HEK293 (cell line): Measurements from ENCODE around the gene COL4A1.

Experiments
- CTCF ChIA-PET: fragments of 350-600 bp; formaldehyde crosslinking; extraction: SDS; loops from one replicate; lab custom pipeline; 2021; ENCODE audit warnings: antibody characterized with exemption; lab: Yijun Ruan, JAX
- POLR2A ChIA-PET: fragments of 300-600 bp; formaldehyde crosslinking; extraction: SDS; loops from one replicate; lab custom pipeline; 2020; ENCODE audit warnings: antibody characterized with exemption, inconsistent platforms; lab: Yijun Ruan, JAX
- H3K27ac ChIP-seq: fragments of 200-500 bp; sonication (Bioruptor generic); 2 replicates; pipeline ENCODE4 v1.5.1; 2014; ENCODE audit warnings: low read depth, low read length, control low read depth, inconsistent platforms; ENCODE audit errors: extremely low read depth
- H3K36me3 ChIP-seq, 2 experiments: fragments of 200-500 bp in 1 of 2; sonication (Bioruptor generic) in 1 of 2; 1 replicate in 1 of 2; 2 replicates in 1 of 2; pipeline ENCODE4 v1.5.1; 2014 to 2017; ENCODE audit warnings: inconsistent platforms in 2 of 2, low read length in 2 of 2; ENCODE audit not compliant: control insufficient read depth in 2 of 2, insufficient read depth in 1 of 2
- H3K4me1 ChIP-seq: fragments of 200-500 bp; sonication (Bioruptor generic); 2 replicates; pipeline ENCODE4 v1.5.1; 2014; ENCODE audit warnings: mild to moderate bottlenecking, low read length, inconsistent platforms; ENCODE audit not compliant: control insufficient read depth, insufficient read depth
- H3K4me3 ChIP-seq: 2 replicates; pipeline ENCODE4 v1.5.1; 2011; ENCODE audit warnings: low read depth, mild to moderate bottlenecking, control low read depth, low read length, moderate library complexity
- H3K9me3 ChIP-seq: fragments of 200-500 bp; sonication (Bioruptor generic); 2 replicates; pipeline ENCODE4 v1.5.1; 2014; ENCODE audit warnings: low read depth, low read length, inconsistent platforms; ENCODE audit not compliant: control insufficient read depth, insufficient read depth
- BCL11A ChIP-seq: fragments of 450-650 bp; formaldehyde crosslinking; IDR thresholded peaks from 2 replicates; pipeline ENCODE4 v1.5.1; 2016; ENCODE audit warnings: low read depth, missing biosample characterization, missing genetic modification characterization
- FEZF1 ChIP-seq: fragments of 450-650 bp; formaldehyde crosslinking; IDR thresholded peaks from 2 replicates; pipeline ENCODE4 v1.5.1; 2016; ENCODE audit warnings: missing biosample characterization, missing genetic modification characterization
- GFI1B ChIP-seq: fragments of 450-650 bp; formaldehyde crosslinking; IDR thresholded peaks from 2 replicates; pipeline ENCODE4 v1.5.1; 2016; ENCODE audit warnings: missing biosample characterization, missing genetic modification characterization
- ZBTB48 ChIP-seq: fragments of 450-650 bp; formaldehyde crosslinking; IDR thresholded peaks from 2 replicates; pipeline ENCODE4 v1.5.1; 2016; ENCODE audit warnings: missing biosample characterization, missing genetic modification characterization
- ZIC2 ChIP-seq: fragments of 450-650 bp; formaldehyde crosslinking; IDR thresholded peaks from 2 replicates; pipeline ENCODE4 v1.5.1; 2016; ENCODE audit warnings: missing biosample characterization, missing genetic modification characterization
- ZNF112 ChIP-seq: fragments of 450-650 bp; formaldehyde crosslinking; IDR thresholded peaks from 2 replicates; pipeline ENCODE4 v1.5.0; 2017; ENCODE audit warnings: missing biosample characterization, missing genetic modification characterization
- ZNF132 ChIP-seq: fragments of 450-650 bp; formaldehyde crosslinking; IDR thresholded peaks from 2 replicates; pipeline ENCODE4 v1.5.1; 2017; ENCODE audit warnings: missing biosample characterization, missing genetic modification characterization, borderline replicate concordance
- ZNF169 ChIP-seq: fragments of 450-650 bp; formaldehyde crosslinking; IDR thresholded peaks from 2 replicates; pipeline ENCODE4 v1.5.1; 2016; ENCODE audit warnings: missing biosample characterization, missing genetic modification characterization
- ZNF391 ChIP-seq: fragments of 450-650 bp; formaldehyde crosslinking; IDR thresholded peaks from 2 replicates; pipeline ENCODE4 v1.5.1; 2016; ENCODE audit warnings: low read depth, missing biosample characterization, missing genetic modification characterization, borderline replicate concordance
- ZNF561 ChIP-seq: fragments of 450-650 bp; IDR thresholded peaks from 2 replicates; pipeline ENCODE4 v1.5.1; 2018; ENCODE audit warnings: missing biosample characterization, missing genetic modification characterization, borderline replicate concordance
- ZNF785 ChIP-seq: fragments of 450-650 bp; formaldehyde crosslinking; IDR thresholded peaks from 2 replicates; pipeline ENCODE4 v1.5.1; 2016; ENCODE audit warnings: missing biosample characterization, missing genetic modification characterization
- TF ChIP-seq, protein P1 (sequence below): fragments of 450-650 bp; formaldehyde crosslinking; IDR thresholded peaks from 2 replicates; pipeline ENCODE4 v1.5.1; 2016; ENCODE audit warnings: missing biosample characterization, missing genetic modification characterization
- TF ChIP-seq, protein P2 (sequence below): fragments of 450-650 bp; formaldehyde crosslinking; IDR thresholded peaks from 2 replicates; pipeline ENCODE4 v1.5.1; 2016; ENCODE audit warnings: missing biosample characterization, missing genetic modification characterization
- TF ChIP-seq, protein P3 (sequence below): fragments of 450-650 bp; formaldehyde crosslinking; IDR thresholded peaks from 2 replicates; pipeline ENCODE4 v1.5.1; 2016; ENCODE audit warnings: missing biosample characterization, missing genetic modification characterization, borderline replicate concordance
- TF ChIP-seq, protein P4 (sequence below): fragments of 450-650 bp; formaldehyde crosslinking; IDR thresholded peaks from 2 replicates; pipeline ENCODE4 v1.5.1; 2016; ENCODE audit warnings: missing biosample characterization, missing genetic modification characterization
- TF ChIP-seq, protein P5 (sequence below): fragments of 450-650 bp; formaldehyde crosslinking; IDR thresholded peaks from 2 replicates; pipeline ENCODE4 v1.5.1; 2016; ENCODE audit warnings: missing biosample characterization, missing genetic modification characterization
- TF ChIP-seq, protein P6 (sequence below): fragments of 450-650 bp; formaldehyde crosslinking; IDR thresholded peaks from 2 replicates; pipeline ENCODE4 v1.5.1; 2017; ENCODE audit warnings: missing biosample characterization, missing genetic modification characterization

The COL4A1 gene

DNA sequence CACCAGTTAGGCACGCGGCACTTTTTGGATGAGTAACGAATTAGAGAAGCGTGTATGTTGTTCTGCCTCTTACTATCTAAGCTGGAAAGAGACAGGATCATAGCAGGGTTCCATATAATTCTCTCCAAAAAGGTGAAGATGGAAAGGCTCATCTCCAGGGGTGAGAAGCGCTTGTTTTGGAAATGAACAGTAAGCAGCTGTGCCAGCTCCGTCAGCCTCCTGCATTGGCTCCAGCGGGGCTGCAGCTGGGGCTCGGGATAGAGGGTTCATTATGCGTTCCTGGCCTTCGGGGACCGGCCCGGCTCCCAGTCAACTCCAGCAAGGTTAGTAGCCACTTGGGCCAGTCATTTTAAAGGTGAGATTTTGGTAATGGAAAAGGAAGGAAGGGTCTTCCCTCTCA, 155.5 kb downstream of the COL4A1 start (continued):
- no peak for TF ChIP-seq FEZF1 (tag by site-specific recombination)

DNA sequence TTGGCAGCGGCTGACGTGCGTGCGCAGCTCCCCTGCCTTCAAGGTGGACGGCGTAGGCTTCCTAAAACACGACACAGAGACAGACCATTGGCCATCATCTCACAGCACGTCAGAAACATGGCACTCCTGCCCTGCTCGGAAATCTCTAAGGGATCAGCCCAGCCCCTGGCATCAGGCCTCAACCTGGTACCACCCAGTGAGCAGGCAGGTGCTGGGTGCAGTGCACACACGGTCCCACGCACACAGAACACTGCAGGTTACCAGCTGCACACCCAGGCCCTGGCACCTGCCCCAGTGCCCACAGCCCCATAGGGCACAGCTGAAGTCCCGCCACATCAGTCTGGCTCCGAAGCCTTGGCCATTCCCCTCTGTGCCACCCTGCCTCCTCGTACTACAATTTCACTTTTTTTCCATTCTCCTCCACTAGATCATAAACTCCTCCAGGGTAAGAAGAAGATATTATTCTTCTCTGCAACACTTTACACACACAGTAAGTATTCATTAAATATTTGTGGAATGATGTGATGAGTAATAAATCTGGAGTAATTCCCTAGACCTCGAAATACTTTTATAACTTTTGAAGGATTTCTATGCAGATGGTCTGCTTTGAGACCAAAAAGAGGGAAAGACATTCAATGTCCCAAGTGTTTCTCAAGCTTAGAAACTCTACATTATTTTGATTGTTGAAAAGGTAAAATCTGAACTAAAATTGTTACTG, 156.4 kb downstream of the COL4A1 start:
- Histone ChIP-seq H3K9me3 (no peaks in the 10 kb centered on the region), H3K27ac (no peak overlapping the region), H3K36me3 (peaks cover 0 to 14% of the 10 kb centered on the region in 2 experiments; a peak in 1 of 3 replicates), H3K4me3 (no peak overlapping the region), H3K4me1 (no peaks in the 10 kb centered on the region)
- TF ChIP-seq, protein P1, sequence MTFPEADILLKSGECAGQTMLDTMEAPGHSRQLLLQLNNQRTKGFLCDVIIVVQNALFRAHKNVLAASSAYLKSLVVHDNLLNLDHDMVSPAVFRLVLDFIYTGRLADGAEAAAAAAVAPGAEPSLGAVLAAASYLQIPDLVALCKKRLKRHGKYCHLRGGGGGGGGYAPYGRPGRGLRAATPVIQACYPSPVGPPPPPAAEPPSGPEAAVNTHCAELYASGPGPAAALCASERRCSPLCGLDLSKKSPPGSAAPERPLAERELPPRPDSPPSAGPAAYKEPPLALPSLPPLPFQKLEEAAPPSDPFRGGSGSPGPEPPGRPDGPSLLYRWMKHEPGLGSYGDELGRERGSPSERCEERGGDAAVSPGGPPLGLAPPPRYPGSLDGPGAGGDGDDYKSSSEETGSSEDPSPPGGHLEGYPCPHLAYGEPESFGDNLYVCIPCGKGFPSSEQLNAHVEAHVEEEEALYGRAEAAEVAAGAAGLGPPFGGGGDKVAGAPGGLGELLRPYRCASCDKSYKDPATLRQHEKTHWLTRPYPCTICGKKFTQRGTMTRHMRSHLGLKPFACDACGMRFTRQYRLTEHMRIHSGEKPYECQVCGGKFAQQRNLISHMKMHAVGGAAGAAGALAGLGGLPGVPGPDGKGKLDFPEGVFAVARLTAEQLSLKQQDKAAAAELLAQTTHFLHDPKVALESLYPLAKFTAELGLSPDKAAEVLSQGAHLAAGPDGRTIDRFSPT (tag by site-specific recombination), result 0 out of 2 replicates have a peak, but pooled peaks have one; percentile 25
- TF ChIP-seq ZBTB48 (tag by site-specific recombination), result no peak
- ChIA-PET POLR2A (no interaction called here), CTCF (no interaction called here)

DNA sequence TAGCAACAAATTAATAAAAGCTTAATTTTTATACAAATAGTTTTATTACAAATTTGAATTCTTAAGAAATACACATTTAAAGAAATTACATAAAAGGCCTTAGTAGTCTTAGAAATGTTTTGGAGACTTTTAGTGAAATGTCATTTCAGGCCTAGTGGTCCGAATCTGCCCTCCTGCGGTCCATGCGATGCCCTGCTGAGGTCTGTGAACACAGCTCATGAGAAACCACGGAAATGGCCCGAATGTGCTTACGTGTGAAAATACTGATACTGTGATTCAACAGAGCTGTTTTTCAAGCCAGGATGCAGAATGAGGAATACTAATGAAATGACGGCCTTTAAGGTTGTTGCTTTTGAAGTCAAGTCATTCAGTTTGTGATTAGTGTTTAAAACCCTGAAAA, 157.9 kb downstream of the COL4A1 start:
- Histone ChIP-seq H3K4me3 (no peak overlapping the region), H3K36me3 (peaks cover 0 to 14% of the 10 kb centered on the region in 2 experiments; a peak in 1 of 3 replicates), H3K9me3 (no peaks in the 10 kb centered on the region), H3K4me1 (no peaks in the 10 kb centered on the region), H3K27ac (no peak overlapping the region)
- POLR2A ChIA-PET, result no interaction called here
- CTCF ChIA-PET, result no interaction called here
- no peak for TF ChIP-seq ZIC2 (tag by site-specific recombination)
- TF ChIP-seq, protein P2, sequence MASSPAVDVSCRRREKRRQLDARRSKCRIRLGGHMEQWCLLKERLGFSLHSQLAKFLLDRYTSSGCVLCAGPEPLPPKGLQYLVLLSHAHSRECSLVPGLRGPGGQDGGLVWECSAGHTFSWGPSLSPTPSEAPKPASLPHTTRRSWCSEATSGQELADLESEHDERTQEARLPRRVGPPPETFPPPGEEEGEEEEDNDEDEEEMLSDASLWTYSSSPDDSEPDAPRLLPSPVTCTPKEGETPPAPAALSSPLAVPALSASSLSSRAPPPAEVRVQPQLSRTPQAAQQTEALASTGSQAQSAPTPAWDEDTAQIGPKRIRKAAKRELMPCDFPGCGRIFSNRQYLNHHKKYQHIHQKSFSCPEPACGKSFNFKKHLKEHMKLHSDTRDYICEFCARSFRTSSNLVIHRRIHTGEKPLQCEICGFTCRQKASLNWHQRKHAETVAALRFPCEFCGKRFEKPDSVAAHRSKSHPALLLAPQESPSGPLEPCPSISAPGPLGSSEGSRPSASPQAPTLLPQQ, result no peak
- TF ChIP-seq, protein P3, sequence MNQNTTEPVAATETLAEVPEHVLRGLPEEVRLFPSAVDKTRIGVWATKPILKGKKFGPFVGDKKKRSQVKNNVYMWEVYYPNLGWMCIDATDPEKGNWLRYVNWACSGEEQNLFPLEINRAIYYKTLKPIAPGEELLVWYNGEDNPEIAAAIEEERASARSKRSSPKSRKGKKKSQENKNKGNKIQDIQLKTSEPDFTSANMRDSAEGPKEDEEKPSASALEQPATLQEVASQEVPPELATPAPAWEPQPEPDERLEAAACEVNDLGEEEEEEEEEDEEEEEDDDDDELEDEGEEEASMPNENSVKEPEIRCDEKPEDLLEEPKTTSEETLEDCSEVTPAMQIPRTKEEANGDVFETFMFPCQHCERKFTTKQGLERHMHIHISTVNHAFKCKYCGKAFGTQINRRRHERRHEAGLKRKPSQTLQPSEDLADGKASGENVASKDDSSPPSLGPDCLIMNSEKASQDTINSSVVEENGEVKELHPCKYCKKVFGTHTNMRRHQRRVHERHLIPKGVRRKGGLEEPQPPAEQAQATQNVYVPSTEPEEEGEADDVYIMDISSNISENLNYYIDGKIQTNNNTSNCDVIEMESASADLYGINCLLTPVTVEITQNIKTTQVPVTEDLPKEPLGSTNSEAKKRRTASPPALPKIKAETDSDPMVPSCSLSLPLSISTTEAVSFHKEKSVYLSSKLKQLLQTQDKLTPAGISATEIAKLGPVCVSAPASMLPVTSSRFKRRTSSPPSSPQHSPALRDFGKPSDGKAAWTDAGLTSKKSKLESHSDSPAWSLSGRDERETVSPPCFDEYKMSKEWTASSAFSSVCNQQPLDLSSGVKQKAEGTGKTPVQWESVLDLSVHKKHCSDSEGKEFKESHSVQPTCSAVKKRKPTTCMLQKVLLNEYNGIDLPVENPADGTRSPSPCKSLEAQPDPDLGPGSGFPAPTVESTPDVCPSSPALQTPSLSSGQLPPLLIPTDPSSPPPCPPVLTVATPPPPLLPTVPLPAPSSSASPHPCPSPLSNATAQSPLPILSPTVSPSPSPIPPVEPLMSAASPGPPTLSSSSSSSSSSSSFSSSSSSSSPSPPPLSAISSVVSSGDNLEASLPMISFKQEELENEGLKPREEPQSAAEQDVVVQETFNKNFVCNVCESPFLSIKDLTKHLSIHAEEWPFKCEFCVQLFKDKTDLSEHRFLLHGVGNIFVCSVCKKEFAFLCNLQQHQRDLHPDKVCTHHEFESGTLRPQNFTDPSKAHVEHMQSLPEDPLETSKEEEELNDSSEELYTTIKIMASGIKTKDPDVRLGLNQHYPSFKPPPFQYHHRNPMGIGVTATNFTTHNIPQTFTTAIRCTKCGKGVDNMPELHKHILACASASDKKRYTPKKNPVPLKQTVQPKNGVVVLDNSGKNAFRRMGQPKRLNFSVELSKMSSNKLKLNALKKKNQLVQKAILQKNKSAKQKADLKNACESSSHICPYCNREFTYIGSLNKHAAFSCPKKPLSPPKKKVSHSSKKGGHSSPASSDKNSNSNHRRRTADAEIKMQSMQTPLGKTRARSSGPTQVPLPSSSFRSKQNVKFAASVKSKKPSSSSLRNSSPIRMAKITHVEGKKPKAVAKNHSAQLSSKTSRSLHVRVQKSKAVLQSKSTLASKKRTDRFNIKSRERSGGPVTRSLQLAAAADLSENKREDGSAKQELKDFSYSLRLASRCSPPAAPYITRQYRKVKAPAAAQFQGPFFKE, result no peak
- TF ChIP-seq, protein P4, sequence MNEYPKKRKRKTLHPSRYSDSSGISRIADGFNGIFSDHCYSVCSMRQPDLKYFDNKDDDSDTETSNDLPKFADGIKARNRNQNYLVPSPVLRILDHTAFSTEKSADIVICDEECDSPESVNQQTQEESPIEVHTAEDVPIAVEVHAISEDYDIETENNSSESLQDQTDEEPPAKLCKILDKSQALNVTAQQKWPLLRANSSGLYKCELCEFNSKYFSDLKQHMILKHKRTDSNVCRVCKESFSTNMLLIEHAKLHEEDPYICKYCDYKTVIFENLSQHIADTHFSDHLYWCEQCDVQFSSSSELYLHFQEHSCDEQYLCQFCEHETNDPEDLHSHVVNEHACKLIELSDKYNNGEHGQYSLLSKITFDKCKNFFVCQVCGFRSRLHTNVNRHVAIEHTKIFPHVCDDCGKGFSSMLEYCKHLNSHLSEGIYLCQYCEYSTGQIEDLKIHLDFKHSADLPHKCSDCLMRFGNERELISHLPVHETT (tag by site-specific recombination), result no peak
- no peak for TF ChIP-seq ZNF391
- TF ChIP-seq ZNF561 (tag by site-specific recombination), result no peak
- no peak for TF ChIP-seq ZNF132 (tag by site-specific recombination)
- no peak for TF ChIP-seq ZNF112 (tag by site-specific recombination)
- TF ChIP-seq ZNF785, result no peak
- TF ChIP-seq ZNF169, result no peak
- TF ChIP-seq, protein P5, sequence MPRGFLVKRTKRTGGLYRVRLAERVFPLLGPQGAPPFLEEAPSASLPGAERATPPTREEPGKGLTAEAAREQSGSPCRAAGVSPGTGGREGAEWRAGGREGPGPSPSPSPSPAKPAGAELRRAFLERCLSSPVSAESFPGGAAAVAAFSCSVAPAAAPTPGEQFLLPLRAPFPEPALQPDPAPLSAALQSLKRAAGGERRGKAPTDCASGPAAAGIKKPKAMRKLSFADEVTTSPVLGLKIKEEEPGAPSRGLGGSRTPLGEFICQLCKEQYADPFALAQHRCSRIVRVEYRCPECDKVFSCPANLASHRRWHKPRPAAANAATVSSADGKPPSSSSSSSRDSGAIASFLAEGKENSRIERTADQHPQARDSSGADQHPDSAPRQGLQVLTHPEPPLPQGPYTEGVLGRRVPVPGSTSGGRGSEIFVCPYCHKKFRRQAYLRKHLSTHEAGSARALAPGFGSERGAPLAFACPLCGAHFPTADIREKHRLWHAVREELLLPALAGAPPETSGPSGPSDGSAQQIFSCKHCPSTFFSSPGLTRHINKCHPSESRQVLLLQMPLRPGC (tag by site-specific recombination), result no peak
- no peak for TF ChIP-seq GFI1B (tag by site-specific recombination)
- TF ChIP-seq, protein P6, sequence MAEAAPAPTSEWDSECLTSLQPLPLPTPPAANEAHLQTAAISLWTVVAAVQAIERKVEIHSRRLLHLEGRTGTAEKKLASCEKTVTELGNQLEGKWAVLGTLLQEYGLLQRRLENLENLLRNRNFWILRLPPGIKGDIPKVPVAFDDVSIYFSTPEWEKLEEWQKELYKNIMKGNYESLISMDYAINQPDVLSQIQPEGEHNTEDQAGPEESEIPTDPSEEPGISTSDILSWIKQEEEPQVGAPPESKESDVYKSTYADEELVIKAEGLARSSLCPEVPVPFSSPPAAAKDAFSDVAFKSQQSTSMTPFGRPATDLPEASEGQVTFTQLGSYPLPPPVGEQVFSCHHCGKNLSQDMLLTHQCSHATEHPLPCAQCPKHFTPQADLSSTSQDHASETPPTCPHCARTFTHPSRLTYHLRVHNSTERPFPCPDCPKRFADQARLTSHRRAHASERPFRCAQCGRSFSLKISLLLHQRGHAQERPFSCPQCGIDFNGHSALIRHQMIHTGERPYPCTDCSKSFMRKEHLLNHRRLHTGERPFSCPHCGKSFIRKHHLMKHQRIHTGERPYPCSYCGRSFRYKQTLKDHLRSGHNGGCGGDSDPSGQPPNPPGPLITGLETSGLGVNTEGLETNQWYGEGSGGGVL (tag by site-specific recombination), result no peak
- no peak for TF ChIP-seq BCL11A (tag by site-specific recombination)
